Spleen (tissue), 11 donors: ENCODE results near the gene EPAS1. TPM values are rescaled to one million over a fixed set of nuclear protein-coding genes. Genes with fewer than 3 reads are reported as not detected.

Experiments
- DNase-seq: peaks from one replicate; pipeline ENCODE4 v3.0.0-alpha.2; 2020
- H3K27ac ChIP-seq, 8 donors: fragments of 200-600 bp; sonication (generic) in 7 of 8; 1 replicate in 4 of 8; 2 replicates in 4 of 8; pipeline versions ENCODE4 v1.5.0 to v1.8.0; 2016 to 2021; ENCODE audit warnings: inconsistent platforms in 4 of 8, mild to moderate bottlenecking in 4 of 8, moderate library complexity in 1 of 8
- H3K27me3 ChIP-seq, 7 donors: fragments of 200-600 bp; sonication (generic) in 6 of 7; replicated peaks in 1 of 7; 1 replicate in 4 of 7; 2 replicates in 3 of 7; pipeline versions ENCODE4 v1.5.0 to v1.8.0; 2016 to 2021; ENCODE audit warnings: inconsistent platforms in 3 of 7, mild to moderate bottlenecking in 1 of 7
- H3K36me3 ChIP-seq, 6 donors: fragments of 200-600 bp; sonication (generic) in 5 of 6; 1 replicate in 4 of 6; 2 replicates in 2 of 6; pipeline versions ENCODE4 v1.5.0 to v1.8.0; 2016 to 2021; ENCODE audit warnings: inconsistent platforms in 2 of 6
- H3K4me1 ChIP-seq, 6 donors: fragments of 200-600 bp; sonication (generic) in 5 of 6; 1 replicate in 3 of 6; 2 replicates in 3 of 6; pipeline versions ENCODE4 v1.5.0 to v1.8.0; 2016 to 2021; ENCODE audit warnings: inconsistent platforms in 3 of 6
- H3K4me3 ChIP-seq, 8 donors: fragments of 200-600 bp; sonication (generic) in 7 of 8; 1 replicate in 4 of 8; 2 replicates in 4 of 8; pipeline versions ENCODE4 v1.5.0 to v1.8.0; 2016 to 2021; ENCODE audit warnings: inconsistent platforms in 4 of 8, mild to moderate bottlenecking in 4 of 8, moderate library complexity in 2 of 8
- H3K9me3 ChIP-seq, 8 donors: fragments of 200-600 bp; sonication (generic) in 7 of 8; 1 replicate in 4 of 8; 2 replicates in 4 of 8; pipeline versions ENCODE4 v1.5.0 to v1.8.0; 2016 to 2021; ENCODE audit warnings: inconsistent platforms in 4 of 8
- POLR2A ChIP-seq, 3 donors: fragments of 450-650 bp; IDR thresholded peaks; one replicate each; pipeline ENCODE4 v1.5.1; 2017; ENCODE audit warnings: antibody characterized with exemption in 3 of 3, mild to moderate bottlenecking in 1 of 3
- POLR2AphosphoS5 ChIP-seq, 3 donors: sonication (generic); formaldehyde crosslinking; IDR thresholded peaks; one replicate each; pipeline ENCODE4 v1.5.1; 2017; ENCODE audit warnings: antibody characterized with exemption in 3 of 3
- WGBS, 5 donors: extraction: QIAGEN DNeasy Blood & Tissue Kit in 3 of 5; methylation state at CpG; one replicate each; pipeline versions ENCODE4 v1.1.5 to v1.1.7; 2013 to 2018; 5-methylcytosine and 5-hydroxymethylcytosine counted together
- intact Hi-C: fragments of 100-400 bp; cut with DNase I; formaldehyde crosslinking; loops from one replicate; pipeline ENCODE4 v1.15.0; 2023; ENCODE audit warnings: low total_unique reads
- polyA plus RNA-seq, 3 donors: library from polyadenylated mRNA; stranded (reverse); fragments of 200-250 nt; gene quantifications; one replicate each; pipeline ENCODE4 v1.2.1, GENCODE V29; 2013
- total RNA-seq, 7 donors: library from RNA; depleted of rRNA in 3 of 7; stranded (reverse); fragments of >200 nt in 3 of 7; fragmentation: NEBNext Ultra II Directional in 4 of 7; extraction: Animal tissue kit (Norgen Biotek cat#: 25700) in 4 of 7; gene quantifications; one replicate each; pipeline versions ENCODE4 v1.1.0 to v1.2.1, GENCODE V29; 2016 to 2021
- TF ChIP-seq, protein P1 (sequence below), 11 experiments: fragments of 200-600 bp in 7 of 11; fragments of 450-650 bp in 4 of 11; sonication (generic) in 4 of 11; IDR thresholded peaks in 8 of 11; conservative IDR thresholded peaks in 3 of 11; 1 replicate in 7 of 11; 2 replicates in 4 of 11; pipeline versions ENCODE4 v1.4.0 to v1.8.0; 2016 to 2021; ENCODE audit warnings: antibody characterized with exemption in 11 of 11, inconsistent platforms in 4 of 11, mild to moderate bottlenecking in 1 of 11
- donor health status: healthy with polysubstance abuse.
- donor health status: DM: no; HTN: no; CAD: no; lungs with moderate emphysema.
- donor health status: DM: no; HTN: no; CAD: no.
- donor health status: Bipolar disorder and iron deficiency.
- donor health status: healthy.
- donor health status: DM: no; HTN: no; CAD: no.
- donor health status: DM: yes; HTN: yes; CAD: no.

Gene EPAS1
- total and polyA plus RNA-seq, 10 donors = 30.5 to 330 (median 213) TPM

DNA sequence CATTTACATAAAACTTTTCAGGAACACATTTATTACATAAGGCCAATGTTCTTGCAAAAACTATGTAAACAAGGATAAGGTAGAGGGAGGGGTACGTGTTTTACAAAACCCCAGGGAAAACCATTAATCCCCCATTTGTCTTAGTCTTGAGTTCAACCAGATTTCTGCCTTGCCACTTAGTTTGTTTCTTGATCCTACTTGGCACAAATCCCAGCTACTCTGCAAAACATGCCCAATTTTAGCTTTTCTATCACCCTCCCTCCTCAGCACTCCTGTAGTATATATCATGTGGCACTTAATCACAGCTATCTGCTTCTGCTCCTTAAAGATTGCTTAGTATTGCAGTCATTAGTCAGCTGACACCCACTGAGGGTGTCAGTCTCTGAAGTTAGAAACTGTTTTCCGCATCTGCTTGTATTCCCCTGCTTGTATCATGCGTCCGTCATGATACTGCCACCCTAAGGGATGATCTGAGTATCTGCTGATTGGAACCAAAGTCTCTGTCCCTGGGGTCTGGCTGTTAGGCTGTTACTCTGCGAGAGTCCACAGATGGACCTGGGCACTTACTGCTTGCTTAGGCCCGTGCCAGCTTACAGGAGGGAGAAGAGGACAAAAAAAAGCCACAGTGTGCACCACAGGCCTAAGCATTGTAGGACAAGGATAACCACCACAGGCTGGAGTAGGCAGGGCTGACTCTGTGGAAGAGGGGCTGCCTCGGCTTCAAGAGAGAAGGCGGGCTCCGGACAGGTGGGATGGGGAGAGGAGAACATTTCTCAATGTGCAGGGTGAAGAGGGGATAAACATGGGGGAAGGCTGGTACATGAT is 82.2 kb downstream of the EPAS1 start:
- DNase-seq = no peak
- Histone ChIP-seq H3K4me1 (no peaks in the 10 kb centered on the region), H3K27ac (no peak overlapping the region), H3K27me3 (no peaks in the 10 kb centered on the region), H3K4me3 (no peak overlapping the region), H3K9me3 (no peaks in the 10 kb centered on the region), H3K36me3 (peaks cover 0 to 100% (median 72%) of the 10 kb centered on the region in 6 donors)
- intact Hi-C loops = no loop called here
- TF ChIP-seq POLR2A (IDR thresholded peaks at IDR 0.05) (no peak), POLR2AphosphoS5 (IDR thresholded peaks at IDR 0.05) (no peak)
- TF ChIP-seq, protein P1, sequence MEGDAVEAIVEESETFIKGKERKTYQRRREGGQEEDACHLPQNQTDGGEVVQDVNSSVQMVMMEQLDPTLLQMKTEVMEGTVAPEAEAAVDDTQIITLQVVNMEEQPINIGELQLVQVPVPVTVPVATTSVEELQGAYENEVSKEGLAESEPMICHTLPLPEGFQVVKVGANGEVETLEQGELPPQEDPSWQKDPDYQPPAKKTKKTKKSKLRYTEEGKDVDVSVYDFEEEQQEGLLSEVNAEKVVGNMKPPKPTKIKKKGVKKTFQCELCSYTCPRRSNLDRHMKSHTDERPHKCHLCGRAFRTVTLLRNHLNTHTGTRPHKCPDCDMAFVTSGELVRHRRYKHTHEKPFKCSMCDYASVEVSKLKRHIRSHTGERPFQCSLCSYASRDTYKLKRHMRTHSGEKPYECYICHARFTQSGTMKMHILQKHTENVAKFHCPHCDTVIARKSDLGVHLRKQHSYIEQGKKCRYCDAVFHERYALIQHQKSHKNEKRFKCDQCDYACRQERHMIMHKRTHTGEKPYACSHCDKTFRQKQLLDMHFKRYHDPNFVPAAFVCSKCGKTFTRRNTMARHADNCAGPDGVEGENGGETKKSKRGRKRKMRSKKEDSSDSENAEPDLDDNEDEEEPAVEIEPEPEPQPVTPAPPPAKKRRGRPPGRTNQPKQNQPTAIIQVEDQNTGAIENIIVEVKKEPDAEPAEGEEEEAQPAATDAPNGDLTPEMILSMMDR (IDR thresholded peaks at IDR 0.05 in 8 of 11, conservative IDR thresholded peaks at IDR 0.05 in 3 of 11) = no peak
- WGBS, 5 donors = 73 to 88% (median 82%) methylated on average over 9 of the region's 9 CpGs

DNA sequence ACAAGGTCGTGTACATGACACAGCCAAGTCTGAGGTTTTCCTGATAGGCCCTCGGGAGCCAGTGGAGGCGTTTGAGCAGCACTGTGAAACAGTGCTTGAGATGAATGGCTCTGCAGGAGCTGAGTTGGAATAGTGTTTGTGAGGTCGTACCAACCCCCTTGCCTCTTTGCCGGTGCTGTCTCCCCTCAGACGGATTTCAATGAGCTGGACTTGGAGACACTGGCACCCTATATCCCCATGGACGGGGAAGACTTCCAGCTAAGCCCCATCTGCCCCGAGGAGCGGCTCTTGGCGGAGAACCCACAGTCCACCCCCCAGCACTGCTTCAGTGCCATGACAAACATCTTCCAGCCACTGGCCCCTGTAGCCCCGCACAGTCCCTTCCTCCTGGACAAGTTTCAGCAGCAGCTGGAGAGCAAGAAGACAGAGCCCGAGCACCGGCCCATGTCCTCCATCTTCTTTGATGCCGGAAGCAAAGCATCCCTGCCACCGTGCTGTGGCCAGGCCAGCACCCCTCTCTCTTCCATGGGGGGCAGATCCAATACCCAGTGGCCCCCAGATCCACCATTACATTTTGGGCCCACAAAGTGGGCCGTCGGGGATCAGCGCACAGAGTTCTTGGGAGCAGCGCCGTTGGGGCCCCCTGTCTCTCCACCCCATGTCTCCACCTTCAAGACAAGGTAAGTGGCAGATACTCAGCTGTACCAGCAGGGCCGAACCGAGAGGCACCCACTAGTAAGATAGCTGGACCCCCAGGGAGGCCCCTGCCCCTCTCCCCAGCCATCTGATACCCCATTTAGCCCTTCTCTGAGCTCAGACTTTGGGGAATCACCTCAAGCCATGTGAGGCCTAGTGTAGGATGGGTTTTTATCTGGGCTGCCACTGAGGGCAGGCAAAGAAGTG is 83.1 kb downstream of the EPAS1 start:
- Histone ChIP-seq H3K9me3 (no peaks in the 10 kb centered on the region), H3K4me1 (peaks cover 0 to 3% (median 0%) of the 10 kb centered on the region in 6 donors), H3K27me3 (no peaks in the 10 kb centered on the region), H3K27ac (no peak overlapping the region), H3K36me3 (peaks cover 0 to 100% (median 76%) of the 10 kb centered on the region in 6 donors), H3K4me3 (no peak overlapping the region)
- no peak for TF ChIP-seq POLR2A (IDR thresholded peaks at IDR 0.05)
- TF ChIP-seq POLR2AphosphoS5 (IDR thresholded peaks at IDR 0.05) = peak in 1 of 3 donors; percentile 33
- TF ChIP-seq, protein P1 (IDR thresholded peaks at IDR 0.05 in 8 of 11, conservative IDR thresholded peaks at IDR 0.05 in 3 of 11) = no peak
- intact Hi-C loops = no loop called here
- DNase-seq = no peak
- 88 to 96% (median 92%) methylated on average over 18 to 22 of the region's 22 CpGs for WGBS, 5 donors

DNA sequence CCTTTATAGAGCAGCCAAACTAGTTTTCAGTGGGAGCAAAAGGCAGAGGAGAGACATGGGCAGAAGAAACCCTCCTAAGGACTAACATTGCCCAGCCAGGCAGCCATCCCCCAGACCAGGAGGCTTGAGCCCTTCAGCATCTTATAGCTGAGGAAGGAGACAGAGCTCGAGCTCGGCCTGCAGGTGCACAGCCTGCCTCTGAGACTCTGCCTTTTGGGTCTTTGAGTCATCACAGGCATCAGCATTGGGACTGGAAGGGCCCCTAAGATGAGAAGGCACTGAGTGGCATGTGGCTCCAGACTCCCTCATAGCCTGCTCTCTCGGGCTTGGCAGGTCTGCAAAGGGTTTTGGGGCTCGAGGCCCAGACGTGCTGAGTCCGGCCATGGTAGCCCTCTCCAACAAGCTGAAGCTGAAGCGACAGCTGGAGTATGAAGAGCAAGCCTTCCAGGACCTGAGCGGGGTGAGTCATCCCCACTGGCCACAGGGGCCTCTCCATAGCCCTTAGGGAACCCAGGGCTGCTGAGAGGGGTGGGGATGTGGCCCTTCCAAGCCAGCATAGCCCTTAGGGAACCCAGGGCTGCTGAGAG is 84.1 kb downstream of the EPAS1 start:
- Histone ChIP-seq H3K4me1 (peaks cover 0 to 14% (median 3%) of the 10 kb centered on the region in 6 donors), H3K27me3 (no peaks in the 10 kb centered on the region), H3K27ac (no peak overlapping the region), H3K9me3 (no peaks in the 10 kb centered on the region), H3K4me3 (no peak overlapping the region), H3K36me3 (peaks cover 0 to 100% (median 73%) of the 10 kb centered on the region in 6 donors)
- intact Hi-C loops = no loop called here
- DNase-seq = no peak
- TF ChIP-seq POLR2A (IDR thresholded peaks at IDR 0.05) (no peak), POLR2AphosphoS5 (IDR thresholded peaks at IDR 0.05) (peak in 1 of 3 donors; percentile 29)
- TF ChIP-seq, protein P1 (IDR thresholded peaks at IDR 0.05 in 8 of 11, conservative IDR thresholded peaks at IDR 0.05 in 3 of 11) = no peak
- WGBS, 5 donors = 88 to 100% (median 93%) methylated on average over 2 to 8 of the region's 8 CpGs
